Mucosa of gallbladder (tissue), 1 donor: ENCODE data around the gene OR1A2. TPM values are rescaled to one million over a fixed set of nuclear protein-coding genes. Genes with fewer than 3 reads are reported as not detected.
"Not testable (repeated sequence)": the region's sequence is repeated elsewhere in the genome, so short reads cannot be mapped to it uniquely, and the experiment has no call there.

Experiments used
- DNase-seq: peaks from one replicate; pipeline ENCODE4 v3.0.0-alpha.2; 2020; ENCODE audit warnings: low spot score
- total RNA-seq: library from RNA; stranded (reverse); gene quantifications from one replicate; pipeline ENCODE4 v1.2.1, GENCODE V29; 2021
- donor health status: DM: no; HTN: no; CAD: no.

The OR1A2 gene
- total RNA-seq: not detected

GRCh38 chr17:3197219-3197618, at the start of gene OR1A2:
OR1A2 (plus strand) TSS chr17:3197519; CDS start chr17:3197519, 0 bp downstream.
- no peak for DNase-seq

- DNase-seq: no peak
These were observed 40.1 kb upstream of the OR1A2 start for GRCh38 chr17:3157218-3157617.

- DNase-seq: no peak
These were observed 29.7 kb upstream of the OR1A2 start for GRCh38 chr17:3167574-3167973.

- DNase-seq: no peak
These were observed 7.4 kb upstream of the OR1A2 start for GRCh38 chr17:3189961-3190360.

GRCh38 chr17:3207367-3207766, 10.0 kb downstream of the OR1A2 start, which contains the start of gene OR1A1:
OR1A1 (plus strand) TSS chr17:3207667; CDS start chr17:3215621, 7,954 bp downstream.
- no peak for DNase-seq

- no peak for DNase-seq
These were observed 11.2 kb downstream of the OR1A2 start for GRCh38 chr17:3208484-3208883.

- no peak for DNase-seq
These were observed 15.7 kb downstream of the OR1A2 start for GRCh38 chr17:3213001-3213400.

GRCh38 chr17:3213587-3213986, 16.3 kb downstream of the OR1A2 start:
- DNase-seq: no peak

- DNase-seq: not testable (repeated sequence)
These were observed 22.7 kb downstream of the OR1A2 start for GRCh38 chr17:3219978-3220377.

GRCh38 chr17:3221850-3222249, 24.5 kb downstream of the OR1A2 start:
- no peak for DNase-seq

GRCh38 chr17:3222505-3222904, 25.2 kb downstream of the OR1A2 start:
- DNase-seq: no peak

- DNase-seq: not testable (repeated sequence)
These were observed 27.5 kb downstream of the OR1A2 start for GRCh38 chr17:3224721-3225352.

GRCh38 chr17:3232300-3232699, 35.0 kb downstream of the OR1A2 start:
- DNase-seq: not testable (repeated sequence)

GRCh38 chr17:3238685-3239084, 41.4 kb downstream of the OR1A2 start:
- not testable (repeated sequence) for DNase-seq

- DNase-seq: not testable (repeated sequence)
These were observed 43.7 kb downstream of the OR1A2 start for GRCh38 chr17:3241044-3241443.

- DNase-seq: not testable (repeated sequence)
These were observed 47.5 kb downstream of the OR1A2 start for GRCh38 chr17:3244841-3245240.

Other genes with a start within 250 kb of the OR1A2 start
- not detected for gene OR1D5, start 133.9 kb upstream of the OR1A2 start, total RNA-seq
- gene OR1D2, start 93.1 kb upstream of the OR1A2 start, total RNA-seq: not detected
- gene OR1G1, start 70.0 kb upstream of the OR1A2 start, total RNA-seq: not detected
- not detected for gene OR1A1, start 10.1 kb downstream of the OR1A2 start, total RNA-seq
- gene OR3A1, start 100.8 kb downstream of the OR1A2 start, total RNA-seq: 0.81 TPM
- gene OR3A2, start 188.8 kb downstream of the OR1A2 start, total RNA-seq: 3.0 TPM
- not detected for gene OR1E1, start 200.9 kb downstream of the OR1A2 start, total RNA-seq
- gene OR3A3, start 213.9 kb downstream of the OR1A2 start, total RNA-seq: not detected
- not detected for gene OR1E2, start 236.3 kb downstream of the OR1A2 start, total RNA-seq